Colonic mucosa (tissue), 4 donors: ENCODE measurements around the gene DIP2B. TPM values are rescaled to one million over a fixed set of nuclear protein-coding genes. Genes with fewer than 3 reads are reported as not detected.

Source experiments
- DNase-seq: peaks from one replicate; pipeline ENCODE4 v3.0.0-alpha.2; 2020
- H3K27ac ChIP-seq: fragments of 200-600 bp; one replicate; pipeline ENCODE4 v1.8.0; 2021
- H3K27me3 ChIP-seq: fragments of 200-600 bp; one replicate; pipeline ENCODE4 v1.8.0; 2021
- H3K36me3 ChIP-seq: fragments of 200-600 bp; one replicate; pipeline ENCODE4 v1.8.0; 2021
- H3K4me1 ChIP-seq: fragments of 200-600 bp; one replicate; pipeline ENCODE4 v1.8.0; 2021; ENCODE audit warnings: mild to moderate bottlenecking
- H3K4me3 ChIP-seq: fragments of 200-600 bp; one replicate; pipeline ENCODE4 v1.8.0; 2021
- H3K9ac ChIP-seq, 2 donors: one replicate each; pipeline ENCODE4 v1.7.0; 2013; ENCODE audit warnings: control low read depth in 2 of 2, low read depth in 2 of 2, low read length in 2 of 2
- H3K9me3 ChIP-seq: fragments of 200-600 bp; one replicate; pipeline ENCODE4 v1.8.0; 2021
- intact Hi-C: fragments of 100-400 bp; cut with DNase I; formaldehyde crosslinking; loops from one replicate; pipeline ENCODE4 v1.14.1; 2022
- total RNA-seq, 2 donors: library from RNA; stranded (reverse); fragmentation: NEBNext Ultra II Directional in 1 of 2; extraction: Animal tissue kit (Norgen Biotek cat#: 25700) in 1 of 2; gene quantifications; one replicate each; pipeline ENCODE4 v1.2.1, GENCODE V29; 2021
- TF ChIP-seq, protein P1 (sequence below): fragments of 200-600 bp; IDR thresholded peaks from one replicate; pipeline ENCODE4 v1.8.0; 2022; ENCODE audit warnings: antibody characterized with exemption, mild to moderate bottlenecking
- donor health status: healthy.
- donor health status: DM: no; HTN: no; CAD: no.
- donor health status: DM: no; HTN: no; CAD: no.

The DIP2B gene
- total RNA-seq, 2 donors from 2014 or later = 34.3 to 36.8 TPM

DNA sequence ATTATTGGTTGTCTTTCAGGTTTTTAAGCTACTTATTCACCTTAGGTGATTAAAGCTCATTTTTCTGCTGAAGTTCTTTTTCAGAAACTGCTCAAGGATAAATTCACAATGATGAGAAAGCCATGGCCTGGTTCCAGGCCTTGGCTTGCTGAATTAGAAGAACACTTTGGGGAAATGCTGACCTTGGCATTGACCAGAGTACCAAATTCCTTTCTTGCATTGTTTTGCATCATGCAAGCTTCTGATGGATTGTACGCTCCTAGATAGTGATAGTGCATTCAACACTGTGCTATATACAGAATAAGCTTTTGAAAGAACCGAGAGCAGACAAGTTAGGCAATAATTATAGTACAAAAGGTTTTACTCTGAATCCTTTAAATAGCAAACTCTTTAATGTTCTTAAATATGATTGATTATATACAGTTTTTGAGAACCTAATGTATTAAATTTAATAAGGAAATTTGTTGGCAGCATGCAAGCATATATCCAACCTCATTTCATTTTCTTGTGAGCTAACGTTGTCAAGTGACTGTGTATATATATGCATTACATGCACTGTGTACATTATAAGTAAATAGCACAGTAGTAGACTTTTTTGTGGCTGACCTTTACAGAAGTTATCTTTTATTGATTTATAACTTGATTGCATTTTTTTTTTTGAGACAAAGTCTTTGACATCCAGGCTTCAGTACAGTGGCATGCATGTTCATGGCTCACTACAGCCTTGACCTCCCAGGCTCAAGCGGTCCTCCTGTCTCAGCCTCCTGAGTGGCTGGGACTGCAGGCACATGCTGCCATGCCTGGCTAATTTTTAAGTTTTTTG is 99.2 kb downstream of the DIP2B start:
- intact Hi-C loops = no loop called here
- H3K4me1 ChIP-seq = peaks cover 3% of the 10 kb centered on the region
- TF ChIP-seq, protein P1, sequence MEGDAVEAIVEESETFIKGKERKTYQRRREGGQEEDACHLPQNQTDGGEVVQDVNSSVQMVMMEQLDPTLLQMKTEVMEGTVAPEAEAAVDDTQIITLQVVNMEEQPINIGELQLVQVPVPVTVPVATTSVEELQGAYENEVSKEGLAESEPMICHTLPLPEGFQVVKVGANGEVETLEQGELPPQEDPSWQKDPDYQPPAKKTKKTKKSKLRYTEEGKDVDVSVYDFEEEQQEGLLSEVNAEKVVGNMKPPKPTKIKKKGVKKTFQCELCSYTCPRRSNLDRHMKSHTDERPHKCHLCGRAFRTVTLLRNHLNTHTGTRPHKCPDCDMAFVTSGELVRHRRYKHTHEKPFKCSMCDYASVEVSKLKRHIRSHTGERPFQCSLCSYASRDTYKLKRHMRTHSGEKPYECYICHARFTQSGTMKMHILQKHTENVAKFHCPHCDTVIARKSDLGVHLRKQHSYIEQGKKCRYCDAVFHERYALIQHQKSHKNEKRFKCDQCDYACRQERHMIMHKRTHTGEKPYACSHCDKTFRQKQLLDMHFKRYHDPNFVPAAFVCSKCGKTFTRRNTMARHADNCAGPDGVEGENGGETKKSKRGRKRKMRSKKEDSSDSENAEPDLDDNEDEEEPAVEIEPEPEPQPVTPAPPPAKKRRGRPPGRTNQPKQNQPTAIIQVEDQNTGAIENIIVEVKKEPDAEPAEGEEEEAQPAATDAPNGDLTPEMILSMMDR = no peak

DNA sequence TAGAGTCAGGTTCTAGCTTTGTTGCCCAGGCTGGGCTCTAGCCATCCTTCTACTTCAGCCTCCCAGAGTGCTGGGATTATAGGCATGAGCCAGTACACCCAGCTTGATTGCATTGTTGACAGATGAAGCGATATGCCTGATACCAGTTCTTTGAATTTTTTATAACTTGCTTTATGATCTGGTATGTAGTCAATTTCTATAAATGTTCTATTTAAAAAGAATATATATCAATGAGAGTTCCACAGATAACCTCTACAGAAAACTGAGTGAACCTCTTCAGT is 99.8 kb downstream of the DIP2B start:
- Histone ChIP-seq H3K9me3 (no peaks in the 10 kb centered on the region), H3K9ac (no peak overlapping the region), H3K36me3 (no peaks in the 10 kb centered on the region), H3K4me3 (no peak overlapping the region), H3K4me1 (peaks cover 3% of the 10 kb centered on the region), H3K27ac (no peak overlapping the region), H3K27me3 (no peaks in the 10 kb centered on the region)
- intact Hi-C loops = no loop called here
- TF ChIP-seq, protein P1 = no peak
- DNase-seq = no peak

More for the DNA sequence above, 99.2 kb downstream of the DIP2B start:
- H3K9me3 ChIP-seq = no peaks in the 10 kb centered on the region
- no peak overlapping the region for H3K9ac ChIP-seq
- no peaks in the 10 kb centered on the region for H3K36me3 ChIP-seq
- H3K27me3 ChIP-seq = no peaks in the 10 kb centered on the region
- no peak for DNase-seq
- H3K4me3 ChIP-seq = no peak overlapping the region
- no peak overlapping the region for H3K27ac ChIP-seq

DNA sequence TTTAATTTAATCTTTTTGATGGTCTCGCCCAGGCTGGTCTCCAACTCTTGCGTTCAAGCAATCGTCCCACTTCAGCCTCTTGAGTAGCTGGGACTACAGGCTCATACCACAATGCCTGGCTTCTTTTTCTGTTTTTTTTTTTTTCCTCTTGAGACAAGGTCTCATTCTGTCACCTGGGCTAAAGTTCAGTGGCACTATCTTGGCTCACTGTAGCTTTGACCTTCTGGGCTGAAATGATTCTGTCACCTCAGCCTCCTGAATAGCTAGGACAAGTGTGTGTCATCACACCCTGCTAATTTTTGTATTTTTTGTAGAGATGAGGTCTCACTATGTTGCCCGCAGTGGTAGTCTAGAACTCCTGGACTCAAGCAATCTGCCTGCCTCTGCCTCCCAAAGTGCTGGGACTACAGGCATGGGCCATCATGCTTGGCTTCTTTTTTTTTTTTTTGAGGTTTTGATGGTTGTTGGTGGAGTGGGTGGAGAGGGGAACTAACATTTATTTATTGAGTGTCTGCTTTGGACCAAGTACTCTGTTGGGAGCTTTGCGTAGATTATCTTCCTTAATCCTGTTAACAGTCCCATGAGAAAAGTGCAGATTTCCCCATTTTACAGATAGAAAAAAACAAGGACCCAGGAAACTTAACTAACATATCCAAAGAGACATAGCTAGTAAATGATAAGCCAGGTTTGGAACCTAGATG is 102.0 kb downstream of the DIP2B start:
- H3K9me3 ChIP-seq = no peaks in the 10 kb centered on the region
- H3K4me3 ChIP-seq = no peak overlapping the region
- no peak overlapping the region for H3K27ac ChIP-seq
- TF ChIP-seq, protein P1 = no peak
- H3K4me1 ChIP-seq = peaks cover 3% of the 10 kb centered on the region
- no peak overlapping the region for H3K9ac ChIP-seq
- H3K27me3 ChIP-seq = no peaks in the 10 kb centered on the region
- DNase-seq = no peak
- intact Hi-C loops = no loop called here
- H3K36me3 ChIP-seq = no peaks in the 10 kb centered on the region

DNA sequence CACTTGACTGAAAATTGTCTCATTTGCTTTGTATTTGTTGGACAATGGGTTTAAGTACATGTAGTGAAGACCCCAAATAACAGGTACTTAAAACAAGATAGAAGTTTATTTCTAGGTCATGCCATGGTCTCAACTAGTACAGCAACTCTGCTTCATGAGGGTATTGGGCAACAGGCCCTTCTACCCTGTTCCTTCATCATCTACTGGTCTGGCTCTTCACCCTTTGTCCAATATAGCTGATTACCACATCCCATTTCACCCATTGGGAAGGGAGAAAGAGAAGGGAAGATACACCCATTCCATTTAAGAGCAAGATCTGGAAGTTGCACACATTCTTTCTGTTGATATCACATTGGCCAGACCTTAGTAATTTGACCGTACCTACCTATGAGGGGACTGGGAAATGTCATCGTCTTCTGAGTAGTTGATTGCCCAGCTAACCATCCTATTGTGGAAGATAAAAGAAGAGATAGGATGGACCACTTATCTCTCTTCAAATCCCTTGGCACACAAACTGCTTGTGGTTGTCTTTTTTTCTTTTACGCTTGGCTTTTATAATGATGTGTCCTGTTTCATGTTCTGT is 104.6 kb downstream of the DIP2B start:
- TF ChIP-seq, protein P1 = no peak
- H3K4me3 ChIP-seq = no peak overlapping the region
- peaks cover 3% of the 10 kb centered on the region for H3K4me1 ChIP-seq
- intact Hi-C loops = no loop called here
- no peak overlapping the region for H3K27ac ChIP-seq
- H3K36me3 ChIP-seq = no peaks in the 10 kb centered on the region
- DNase-seq = no peak
- no peak overlapping the region for H3K9ac ChIP-seq
- no peaks in the 10 kb centered on the region for H3K27me3 ChIP-seq
- no peaks in the 10 kb centered on the region for H3K9me3 ChIP-seq

DNA sequence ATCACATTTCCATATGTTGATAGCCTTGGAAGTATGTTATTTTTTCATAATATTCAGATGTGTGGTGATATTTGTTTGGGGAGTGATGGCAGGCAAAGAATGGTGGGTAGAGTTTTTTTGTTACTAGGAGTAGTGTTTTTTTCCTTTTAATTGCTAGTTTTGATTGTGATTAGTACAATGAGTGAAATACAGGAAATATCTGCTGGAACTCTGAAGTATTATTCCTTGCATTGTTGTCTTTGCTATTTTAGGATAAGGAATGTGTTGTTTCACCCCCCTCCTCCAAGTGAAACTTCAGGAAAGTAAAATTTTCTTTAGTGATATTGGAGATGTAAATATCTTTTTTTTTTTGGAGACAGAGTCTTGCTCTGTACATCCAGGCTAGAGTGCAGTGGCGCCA is 105.4 kb downstream of the DIP2B start:
- Histone ChIP-seq H3K9me3 (no peaks in the 10 kb centered on the region), H3K27me3 (no peaks in the 10 kb centered on the region), H3K27ac (no peak overlapping the region), H3K4me1 (peaks cover 3% of the 10 kb centered on the region), H3K9ac (no peak overlapping the region), H3K4me3 (no peak overlapping the region), H3K36me3 (no peaks in the 10 kb centered on the region)
- intact Hi-C loops = no loop called here
- DNase-seq = no peak
- TF ChIP-seq, protein P1 = no peak
